HG03342 (cell line): Measurements from ENCODE around the gene MPHOSPH8.
"Not testable (repeated sequence)": the region's sequence is repeated elsewhere in the genome, so short reads cannot be mapped to it uniquely, and the experiment has no call there.

Experiments
- ATAC-seq: cut with Tn5 transposase; IDR thresholded peaks from one replicate; pipeline ENCODE4 v1.9.1; 2021; ENCODE audit warnings: mild to moderate bottlenecking, moderate library complexity; ENCODE audit not compliant: unreplicated experiment

Gene MPHOSPH8

DNA sequence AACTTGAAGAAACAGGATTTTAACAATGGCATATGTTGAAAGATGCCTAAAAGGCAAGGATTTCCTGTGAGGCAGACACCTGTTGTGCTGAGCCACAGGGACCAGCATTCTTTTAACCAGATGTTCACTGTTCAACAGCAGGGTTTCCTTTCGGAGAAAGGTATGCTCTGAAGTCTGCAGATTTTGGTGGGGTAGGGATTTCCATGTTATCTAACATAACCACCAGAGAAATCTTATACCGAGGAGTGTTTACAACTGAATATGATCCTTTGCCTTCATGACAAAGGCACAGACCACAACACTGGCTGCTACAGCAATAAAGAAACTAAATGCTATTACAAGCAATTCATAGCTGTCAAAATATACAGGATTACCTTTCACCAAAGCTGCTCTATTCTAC is 48.1 kb downstream of the MPHOSPH8 start:
- ATAC-seq, result no peak

DNA sequence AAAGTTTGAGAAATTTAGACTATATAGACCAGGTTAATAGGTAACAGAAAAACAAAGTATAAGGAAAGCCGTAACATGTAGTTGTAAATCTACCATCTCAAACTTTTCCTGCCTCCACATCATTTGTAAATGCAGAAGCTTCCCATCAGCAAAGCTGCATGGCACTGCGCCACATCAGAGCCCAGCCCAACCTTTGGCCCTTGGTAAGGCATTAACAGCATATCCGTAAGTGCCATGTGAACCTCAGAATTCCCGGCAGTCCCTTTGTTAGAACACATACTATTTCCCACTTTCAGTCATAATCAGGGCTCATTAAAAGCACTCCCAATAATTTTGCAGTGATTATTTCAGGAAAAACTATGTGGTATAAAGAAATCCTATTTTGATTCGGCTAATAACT is 51.6 kb downstream of the MPHOSPH8 start:
- no peak for ATAC-seq

DNA sequence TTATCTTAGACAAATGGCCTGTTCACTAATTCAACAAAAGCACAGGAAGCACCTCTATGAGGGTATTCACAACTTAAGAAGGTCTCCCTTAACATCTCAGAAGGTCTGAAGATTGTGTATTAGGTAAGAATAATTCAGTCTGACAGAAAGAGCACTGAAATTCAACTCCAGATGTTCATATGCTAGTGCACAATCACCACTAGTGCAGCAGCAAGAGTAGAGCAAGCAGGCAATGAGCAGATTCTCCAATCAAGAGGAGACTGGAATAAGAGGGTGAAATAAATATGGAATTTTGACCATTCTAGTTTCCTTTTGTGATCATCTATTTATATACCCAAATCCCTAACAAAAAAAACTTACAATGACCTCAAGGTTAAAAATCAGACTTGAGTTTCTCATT is 52.0 kb downstream of the MPHOSPH8 start:
- ATAC-seq, result no peak

DNA sequence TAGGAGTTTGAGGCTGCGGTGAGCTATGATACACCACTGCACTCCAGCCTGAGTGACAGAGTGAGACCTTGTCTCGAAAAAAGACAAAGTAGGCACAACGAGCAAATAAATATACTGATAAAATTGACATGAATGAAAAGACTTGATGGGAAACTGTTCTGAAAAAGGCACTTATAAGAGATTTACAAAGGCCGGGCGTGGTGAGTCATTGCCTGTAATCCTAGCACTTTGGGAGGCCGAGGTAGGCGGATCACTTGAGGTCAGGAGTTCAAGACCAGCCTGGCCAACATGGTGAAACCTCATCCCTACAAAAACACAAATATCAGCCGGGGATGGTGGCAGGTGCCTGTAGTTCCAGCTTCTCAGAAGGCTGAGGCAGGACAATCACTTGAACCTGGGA is 58.0 kb downstream of the MPHOSPH8 start:
- ATAC-seq, result not testable (repeated sequence)

DNA sequence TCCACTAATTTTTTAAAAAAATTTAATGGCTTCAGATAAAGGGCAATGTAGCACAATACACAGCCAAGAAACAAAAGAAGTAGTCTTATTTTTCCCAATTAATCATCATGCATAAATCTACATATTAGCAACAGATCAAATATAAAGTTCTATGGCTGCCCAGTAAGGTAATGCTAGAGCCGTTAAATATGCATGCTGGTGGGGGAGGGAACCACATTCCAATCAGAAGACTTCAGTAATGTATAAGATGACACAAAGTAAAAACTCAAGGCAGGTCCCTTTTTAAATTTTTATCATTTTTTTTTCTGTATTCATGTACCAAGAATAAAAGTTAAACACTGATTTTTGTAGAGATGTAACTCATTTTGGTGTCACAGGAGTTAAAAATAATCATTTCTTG is 62.0 kb downstream of the MPHOSPH8 start:
- no peak for ATAC-seq

DNA sequence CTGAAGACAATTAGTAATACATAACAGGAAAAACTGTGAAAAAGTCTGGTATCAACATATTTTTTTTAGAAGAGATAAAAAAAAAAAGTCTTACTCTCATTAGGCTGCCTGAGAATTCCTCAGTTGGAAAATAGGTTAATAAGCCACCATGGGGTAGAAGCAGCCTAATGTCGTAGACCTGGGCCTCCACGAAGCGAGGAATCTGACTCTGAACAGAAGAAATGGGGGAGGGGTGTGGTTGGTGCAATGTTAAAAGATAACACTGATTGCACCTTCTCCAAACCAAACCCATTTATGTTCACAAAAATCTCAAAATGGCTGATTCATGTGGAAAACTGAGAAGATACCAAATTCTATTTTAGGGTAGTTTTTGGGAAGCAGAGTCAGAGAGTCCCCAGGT is 62.4 kb downstream of the MPHOSPH8 start:
- no peak for ATAC-seq

DNA sequence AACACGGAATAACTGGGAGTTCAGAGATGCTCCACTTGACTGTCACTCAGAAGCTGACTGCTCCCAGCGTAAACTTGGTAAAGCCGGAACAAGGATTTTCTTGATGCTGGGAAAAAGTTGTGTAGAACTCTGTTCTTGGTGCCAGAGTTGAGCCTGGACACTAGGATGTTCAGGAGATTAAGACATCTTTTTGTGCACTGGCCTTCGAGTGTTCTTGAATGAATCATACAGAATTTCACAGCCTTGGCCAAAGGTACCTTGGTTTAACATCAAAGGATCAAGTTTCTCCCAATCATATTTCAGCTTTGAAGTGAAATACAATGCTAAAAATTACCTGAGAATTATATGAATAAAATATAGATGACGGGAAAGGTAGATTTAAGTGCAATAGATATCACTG is 67.5 kb downstream of the MPHOSPH8 start:
- ATAC-seq, result not testable (repeated sequence)

DNA sequence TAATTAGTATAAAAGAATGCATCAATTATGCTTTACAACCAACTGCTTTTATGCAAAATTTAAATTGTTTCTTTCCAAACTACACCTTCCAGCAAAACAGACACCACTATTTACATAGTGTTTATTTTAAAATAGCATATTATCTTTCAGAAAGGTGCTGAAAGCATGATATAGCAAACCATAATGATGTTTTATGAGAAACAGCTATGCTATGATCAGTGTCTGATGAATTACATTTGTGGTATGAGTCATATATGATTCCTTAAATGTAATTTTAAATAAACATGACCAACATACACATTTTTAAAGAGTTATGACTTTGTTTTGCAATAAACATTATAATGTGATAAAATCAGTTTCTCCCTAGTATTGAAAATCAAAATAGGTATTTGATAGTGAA is 68.2 kb downstream of the MPHOSPH8 start:
- not testable (repeated sequence) for ATAC-seq

DNA sequence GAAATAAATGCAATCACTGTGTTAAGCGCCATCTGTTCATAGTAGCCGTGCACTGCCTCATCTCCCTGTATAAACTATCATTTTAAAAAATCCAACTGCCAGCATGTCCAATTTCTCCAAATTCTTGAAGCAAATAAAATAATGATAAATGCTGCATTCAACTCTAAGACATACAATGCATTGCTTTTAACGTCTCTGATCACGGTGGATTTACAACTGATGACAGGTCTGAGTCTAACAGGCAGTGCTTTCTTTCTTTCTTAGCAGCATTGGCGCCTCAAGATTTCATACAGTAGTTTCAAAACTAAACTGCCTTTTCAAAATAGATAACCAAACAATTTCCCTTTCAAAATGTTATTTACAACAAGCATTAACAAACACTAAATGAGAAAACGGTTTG is 70.8 kb downstream of the MPHOSPH8 start:
- not testable (repeated sequence) for ATAC-seq

DNA sequence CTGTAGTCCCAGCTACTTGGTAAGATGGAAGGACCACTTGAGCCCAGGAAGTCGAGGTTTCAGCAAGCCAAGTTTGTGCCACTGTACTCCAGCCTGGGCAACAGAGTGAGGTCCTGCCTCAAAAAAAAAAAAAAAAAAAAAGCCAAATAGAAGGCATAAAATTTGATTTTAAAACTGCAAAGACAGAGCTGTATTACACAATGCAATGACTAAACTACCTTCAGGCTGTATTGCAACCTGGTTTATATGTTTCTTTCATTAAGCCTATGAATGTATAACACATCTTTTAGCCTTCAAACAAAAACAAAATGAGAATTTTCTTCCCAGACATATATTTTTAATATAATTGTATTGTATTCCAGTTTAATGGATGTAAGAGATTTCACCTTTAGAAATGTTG is 75.6 kb downstream of the MPHOSPH8 start:
- not testable (repeated sequence) for ATAC-seq

DNA sequence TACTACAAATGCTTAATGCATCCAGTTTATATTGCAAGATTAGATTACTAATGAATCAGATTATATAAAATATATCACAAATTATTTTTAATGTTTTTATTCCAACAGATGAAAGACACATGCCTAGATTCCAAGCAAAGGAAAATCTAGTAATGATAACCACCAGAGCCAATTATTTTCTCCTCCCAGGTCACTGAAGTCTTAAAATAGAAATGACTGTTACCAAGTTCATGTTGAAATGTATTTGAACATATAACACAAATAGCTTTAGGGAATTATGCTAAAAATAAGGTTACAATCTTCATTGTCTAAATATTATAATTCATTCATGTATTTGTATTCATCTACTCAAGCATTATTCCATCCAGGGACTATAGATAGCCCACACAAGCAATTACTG is 76.3 kb downstream of the MPHOSPH8 start:
- not testable (repeated sequence) for ATAC-seq

DNA sequence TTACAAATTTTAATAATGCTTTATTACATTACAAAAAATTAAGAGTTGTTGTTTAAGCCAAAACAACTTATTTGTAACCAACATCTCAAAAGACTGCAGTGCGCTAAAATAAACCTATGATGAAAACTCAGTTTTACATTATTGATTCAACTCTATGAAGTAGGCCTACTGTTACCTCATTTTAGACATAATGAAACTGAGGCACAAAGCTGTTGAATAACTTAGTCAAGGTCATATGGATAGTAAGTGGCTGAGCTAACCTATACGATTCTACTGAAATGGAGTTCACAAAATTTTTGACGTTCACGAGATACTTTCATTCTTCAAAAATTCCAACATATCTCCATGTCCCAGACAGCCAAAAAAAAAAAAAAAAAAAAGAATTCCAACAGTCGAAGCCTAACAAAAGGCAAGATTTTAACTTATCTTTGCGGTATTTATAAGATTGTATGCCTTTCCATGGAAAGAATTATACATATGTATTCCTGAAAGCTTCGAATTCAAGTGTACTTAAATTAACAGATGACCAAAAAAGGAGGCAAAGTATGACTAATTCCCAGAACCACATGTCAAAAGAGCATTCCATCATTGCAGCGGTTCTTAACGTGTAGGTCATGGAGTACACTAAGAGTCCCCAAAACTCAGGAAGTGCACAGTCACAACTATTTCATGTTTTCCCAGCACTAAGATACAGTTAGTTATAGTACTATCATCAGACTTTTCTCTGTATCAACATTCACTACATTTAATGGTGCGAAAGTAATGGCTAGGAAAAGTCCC is 79.9 kb downstream of the MPHOSPH8 start:
- ATAC-seq, result no peak

DNA sequence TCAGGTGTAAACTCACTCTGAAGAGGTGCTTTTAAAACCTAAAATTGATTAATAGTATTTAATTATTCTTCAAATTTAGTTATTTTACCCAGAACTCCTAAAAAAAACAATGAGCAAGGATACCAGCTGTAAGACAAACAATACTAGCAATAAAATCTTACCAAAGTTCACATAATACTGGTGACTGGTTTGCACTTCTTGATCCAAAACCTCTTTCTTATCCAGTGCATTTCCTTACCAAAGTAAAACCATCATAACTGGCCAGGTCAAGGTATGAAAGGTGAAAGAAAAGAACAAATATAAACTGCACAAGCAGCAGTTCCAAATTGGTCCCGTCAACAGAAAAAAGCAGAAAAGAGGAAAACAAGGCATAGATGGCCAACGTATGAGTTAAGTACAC is 86.6 kb downstream of the MPHOSPH8 start:
- ATAC-seq, result no peak
